ENCODE results near the gene GALR1.

DNA sequence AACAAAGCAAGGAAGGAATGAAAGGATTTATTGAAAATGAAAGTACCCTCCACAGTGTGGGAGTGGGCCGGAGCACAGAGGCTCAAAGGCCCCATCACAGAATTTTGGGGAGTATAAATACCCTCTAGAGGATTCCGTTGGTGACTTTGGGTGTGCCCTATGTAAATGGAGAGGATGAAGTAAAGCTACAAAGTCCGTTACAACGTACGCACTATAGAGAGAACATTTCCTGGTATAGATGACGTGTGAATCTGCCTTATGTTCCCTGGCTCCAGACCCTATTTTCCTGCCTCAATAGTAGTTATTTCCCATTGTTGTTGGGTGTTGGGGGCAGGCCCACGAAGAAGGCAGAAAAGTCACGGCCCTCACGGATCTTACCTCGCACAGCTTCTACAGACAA, 65.3 kb downstream of the GALR1 start:
- TF ChIP-seq BHLHE40 (IDR thresholded peaks at IDR 0.05; ENCODE audit: borderline replicate concordance) = no peak
- no peak for TF ChIP-seq LEF1 (IDR thresholded peaks at IDR 0.05; ENCODE audit: borderline replicate concordance)
- no peak for TF ChIP-seq SP1 (IDR thresholded peaks at IDR 0.05)
- TF ChIP-seq ARNT (IDR thresholded peaks at IDR 0.05) = no peak
- no peak for TF ChIP-seq FOXA1 (IDR thresholded peaks at IDR 0.05)

Measured in HEK293T (cell line).